Psoas muscle (tissue), 8 donors: Measurements from ENCODE around the gene WBP1. TPM values are rescaled to one million over a fixed set of nuclear protein-coding genes. Genes with fewer than 3 reads are reported as not detected.

Experiments used
- ATAC-seq, 4 donors: fragments of 200-7000 bp; cut with Tn5 transposase; one replicate each; pipeline ENCODE4 v1.9.1; 2020; ENCODE audit warnings: moderate library complexity in 3 of 4, mild to moderate bottlenecking in 2 of 4
- DNase-seq, 2 donors: peaks; one replicate each; pipeline ENCODE4 v3.0.0-alpha.2; 2020
- H3K27ac ChIP-seq: fragments of 200-600 bp; one replicate; pipeline ENCODE4 v1.8.0; 2022
- H3K27me3 ChIP-seq, 3 donors: fragments of 200-600 bp in 1 of 3; one replicate each; pipeline versions ENCODE4 v1.6.1 to v1.8.0; 2013 to 2022; ENCODE audit warnings: low read length in 2 of 3, mild to moderate bottlenecking in 2 of 3, moderate library complexity in 1 of 3; ENCODE audit not compliant: insufficient read depth in 3 of 3
- H3K36me3 ChIP-seq, 2 donors: fragments of 200-600 bp in 1 of 2; one replicate each; pipeline versions ENCODE4 v1.6.1 to v1.8.0; 2013 to 2022; ENCODE audit warnings: low read depth in 1 of 2, mild to moderate bottlenecking in 1 of 2, moderate library complexity in 1 of 2; ENCODE audit not compliant: insufficient read depth in 1 of 2
- H3K4me1 ChIP-seq: fragments of 200-600 bp; one replicate; pipeline ENCODE4 v1.8.0; 2022
- H3K4me3 ChIP-seq: fragments of 200-600 bp; one replicate; pipeline ENCODE4 v1.8.0; 2022; ENCODE audit warnings: mild to moderate bottlenecking
- H3K9me3 ChIP-seq: fragments of 200-600 bp; one replicate; pipeline ENCODE4 v1.8.0; 2022
- WGBS, 3 donors: extraction: QIAGEN DNeasy Blood & Tissue Kit; methylation state at CpG; one replicate each; pipeline versions ENCODE4 v1.1.6 to v1.1.7; 2013; 5-methylcytosine and 5-hydroxymethylcytosine counted together
- intact Hi-C, 2 donors: fragments of 100-400 bp; cut with DNase I; formaldehyde crosslinking; loops; one replicate each; pipeline versions ENCODE4 v1.11.0 to v1.14.2; 2022
- polyA plus RNA-seq, 3 donors: library from polyadenylated mRNA; stranded (reverse); fragments of 200-250 nt; gene quantifications; one replicate each; pipeline ENCODE4 v1.2.3, GENCODE V29; 2013
- total RNA-seq, 4 donors: library from RNA; stranded (reverse); fragmentation: NEBNext Ultra II Directional in 2 of 4; extraction: Animal tissue kit (Norgen Biotek cat#: 25700) in 2 of 4; gene quantifications; one replicate each; pipeline versions ENCODE4 v1.2.1 to v1.2.4, GENCODE V29; 2021 to 2023
- TF ChIP-seq, protein P1 (sequence below): fragments of 200-600 bp; IDR thresholded peaks from one replicate; pipeline ENCODE4 v1.8.0; 2022; ENCODE audit warnings: antibody characterized with exemption
- donor health status: healthy with polysubstance abuse.
- donor health status: DM: no; HTN: no; CAD: no; lungs with moderate emphysema.
- donor health status: Bipolar disorder and iron deficiency.
- donor health status: healthy.
- donor health status: DM: yes; HTN: yes; CAD: no.
- donor health status: DM: no; HTN: no; CAD: no.
- donor health status: DM: no; HTN: no; CAD: no.
- donor health status: DM: yes; HTN: yes; CAD: no.

Gene WBP1
- total and polyA plus RNA-seq, 7 donors: 19.4 to 41.3 (median 24.4) TPM

DNA sequence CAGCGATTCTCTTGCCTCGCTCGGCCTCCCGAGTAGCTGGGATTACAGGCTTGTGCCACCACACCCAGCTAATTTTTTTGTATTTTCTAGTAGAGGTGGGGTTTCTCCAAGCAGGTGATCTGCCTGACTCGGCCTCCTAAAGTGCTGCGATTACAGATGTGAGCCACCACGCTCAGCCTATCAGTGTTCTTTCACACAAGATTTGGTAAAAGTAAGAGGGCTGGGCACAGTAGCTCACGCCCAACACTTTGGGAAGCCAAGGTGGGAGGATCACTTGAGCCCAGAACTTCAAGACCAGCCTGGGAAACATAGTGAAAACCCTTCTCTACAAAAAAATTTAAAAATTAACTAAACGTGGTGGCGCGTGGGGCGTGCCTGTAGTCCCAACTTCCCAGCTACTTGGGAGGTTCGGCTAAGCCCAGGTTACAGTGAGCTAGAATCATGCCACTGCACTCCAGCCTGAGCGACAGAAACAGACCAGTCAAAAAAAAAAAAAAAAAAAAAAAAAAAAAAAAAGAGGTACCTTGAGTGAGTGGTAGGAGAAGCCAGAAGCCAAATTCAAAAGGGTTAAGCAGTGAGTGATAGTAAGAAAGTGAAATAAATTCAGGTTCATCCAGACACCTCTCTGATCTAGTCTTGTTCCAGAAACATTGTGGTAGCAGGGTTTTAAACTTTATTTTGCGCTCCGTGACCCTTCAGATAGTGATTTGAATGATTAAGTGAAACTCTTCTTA is 13.3 kb downstream of the WBP1 start:
- H3K27ac ChIP-seq: peak overlapping the region; percentile 94
- H3K4me1 ChIP-seq: peaks cover 18% of the 10 kb centered on the region
- no peaks in the 10 kb centered on the region for H3K9me3 ChIP-seq
- 54 to 63% (median 61%) methylated on average over 16 of the region's 16 CpGs for WGBS, 3 donors
- DNase-seq (no peak), ATAC-seq (no peak)
- H3K4me3 ChIP-seq: peak overlapping the region; percentile 99
- peaks cover 2 to 31% of the 10 kb centered on the region in 2 donors for H3K36me3 ChIP-seq
- H3K27me3 ChIP-seq: no peaks in the 10 kb centered on the region
- TF ChIP-seq, protein P1, sequence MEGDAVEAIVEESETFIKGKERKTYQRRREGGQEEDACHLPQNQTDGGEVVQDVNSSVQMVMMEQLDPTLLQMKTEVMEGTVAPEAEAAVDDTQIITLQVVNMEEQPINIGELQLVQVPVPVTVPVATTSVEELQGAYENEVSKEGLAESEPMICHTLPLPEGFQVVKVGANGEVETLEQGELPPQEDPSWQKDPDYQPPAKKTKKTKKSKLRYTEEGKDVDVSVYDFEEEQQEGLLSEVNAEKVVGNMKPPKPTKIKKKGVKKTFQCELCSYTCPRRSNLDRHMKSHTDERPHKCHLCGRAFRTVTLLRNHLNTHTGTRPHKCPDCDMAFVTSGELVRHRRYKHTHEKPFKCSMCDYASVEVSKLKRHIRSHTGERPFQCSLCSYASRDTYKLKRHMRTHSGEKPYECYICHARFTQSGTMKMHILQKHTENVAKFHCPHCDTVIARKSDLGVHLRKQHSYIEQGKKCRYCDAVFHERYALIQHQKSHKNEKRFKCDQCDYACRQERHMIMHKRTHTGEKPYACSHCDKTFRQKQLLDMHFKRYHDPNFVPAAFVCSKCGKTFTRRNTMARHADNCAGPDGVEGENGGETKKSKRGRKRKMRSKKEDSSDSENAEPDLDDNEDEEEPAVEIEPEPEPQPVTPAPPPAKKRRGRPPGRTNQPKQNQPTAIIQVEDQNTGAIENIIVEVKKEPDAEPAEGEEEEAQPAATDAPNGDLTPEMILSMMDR: no peak
- intact Hi-C loops: no loop called here

DNA sequence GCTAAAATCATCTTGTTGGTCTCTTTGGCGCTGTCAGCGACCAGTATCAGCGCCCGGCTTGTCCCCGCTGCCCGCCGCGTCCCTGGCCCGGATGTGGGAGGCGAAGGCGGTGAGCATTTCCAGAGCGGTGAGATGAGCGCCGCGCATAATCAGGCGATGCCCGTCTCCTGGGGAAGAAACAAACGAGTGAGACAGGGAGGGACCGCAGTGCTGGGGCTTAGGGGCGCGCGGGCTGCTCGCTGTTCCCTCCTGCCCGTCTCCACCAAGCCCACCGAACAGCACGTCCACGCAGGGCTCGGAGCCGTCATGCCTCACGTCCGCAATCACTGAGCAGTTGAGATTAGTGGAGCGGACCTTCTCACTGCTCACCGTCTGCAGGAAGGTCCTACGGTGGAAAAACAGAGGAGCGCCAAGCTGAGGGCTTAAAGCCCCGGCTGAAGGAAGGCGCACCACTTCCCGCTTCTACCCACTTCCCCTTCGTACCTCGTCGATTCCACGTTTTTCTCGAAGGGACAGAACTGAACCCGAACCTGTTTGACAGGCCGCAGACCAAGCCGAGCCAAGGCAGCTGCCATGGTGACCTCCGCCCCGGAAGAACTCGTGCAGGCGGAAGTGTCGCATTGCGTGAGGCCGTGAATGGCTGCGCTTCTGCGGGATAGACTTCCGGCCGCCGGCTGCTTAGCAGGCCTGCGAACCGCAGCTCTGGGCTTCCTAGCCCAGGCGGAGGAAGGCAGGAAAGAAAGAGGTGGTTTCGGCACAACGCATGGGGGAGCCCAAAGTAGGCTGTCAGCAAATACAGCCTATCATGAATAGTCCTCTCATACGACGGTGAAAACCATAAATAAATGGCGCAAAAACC is 14.1 kb downstream of the WBP1 start, which contains the start of gene MRPL53:
MRPL53 (minus strand) TSS at position 595 of the 859 bp plus-strand sequence; CDS start at position 575, 20 bp downstream.
- DNase-seq (peak; percentile 95 to 98), ATAC-seq (peak; percentile 93 to 97 (median 94))
- Histone ChIP-seq H3K4me3 (peak within 1 kb of the TSS; percentile 99), H3K36me3 (peaks cover 2 to 31% of the 10 kb centered on the region in 2 donors), H3K27ac (peak within 1 kb of the TSS; percentile 94), H3K9me3 (no peaks in the 10 kb centered on the region), H3K27me3 (no peaks in the 10 kb centered on the region), H3K4me1 (peaks cover 18% of the 10 kb centered on the region)
- TF ChIP-seq, protein P1: no peak
- intact Hi-C loops: no loop called here
- whole genome bisulfite sequencing, 3 donors: 0 to 1% (median 1%) methylated on average over 66 of the region's 66 CpGs

DNA sequence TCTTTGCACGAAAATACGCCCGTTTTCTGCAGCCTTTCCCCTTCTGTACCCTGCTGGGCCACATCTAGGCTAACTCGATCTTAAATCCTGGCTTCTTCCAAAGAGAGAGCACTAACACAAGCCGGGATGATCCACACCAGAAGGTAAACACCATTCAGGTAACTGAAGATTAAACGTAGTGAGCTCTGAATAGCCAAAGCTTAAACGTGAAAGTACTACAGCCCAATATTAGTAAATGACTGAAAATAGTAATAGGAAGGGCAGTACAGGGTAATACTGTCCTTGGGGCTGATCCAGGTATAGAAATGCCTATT is 14.7 kb downstream of the WBP1 start:
- ATAC-seq (peak; percentile 6 to 16 (median 14)), DNase-seq (no peak)
- Histone ChIP-seq H3K27me3 (no peaks in the 10 kb centered on the region), H3K4me1 (peaks cover 18% of the 10 kb centered on the region), H3K36me3 (peaks cover 2 to 36% of the 10 kb centered on the region in 2 donors), H3K4me3 (peak overlapping the region; percentile 99), H3K9me3 (no peaks in the 10 kb centered on the region), H3K27ac (peak overlapping the region; percentile 94)
- intact Hi-C loops: no loop called here
- TF ChIP-seq, protein P1: no peak
- WGBS, 3 donors: 5 to 11% (median 10%) methylated on average over 7 of the region's 7 CpGs

DNA sequence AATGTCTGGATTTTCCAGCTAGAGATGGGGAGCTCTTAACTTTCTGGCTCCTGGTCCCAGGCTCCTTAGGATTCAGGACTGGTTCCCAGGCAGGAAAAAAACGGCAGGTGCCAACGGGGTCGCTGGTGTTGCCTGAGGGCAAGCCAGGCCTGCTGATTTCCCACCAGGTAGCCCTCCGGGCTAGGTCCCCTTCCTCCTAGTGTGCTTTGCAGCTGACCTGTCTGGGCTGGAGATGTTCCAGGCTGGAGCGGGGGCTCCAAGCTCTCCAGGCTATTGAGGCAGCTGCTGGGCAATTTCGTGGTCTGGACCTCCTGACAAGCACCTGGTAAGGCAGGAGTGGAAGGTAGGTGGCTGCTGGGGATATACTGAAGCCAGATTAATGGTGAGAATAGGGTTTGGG is 16.2 kb downstream of the WBP1 start:
- no peak for DNase-seq
- 84 to 94% (median 91%) methylated on average over 6 of the region's 6 CpGs for WGBS, 3 donors
- intact Hi-C loops: no loop called here

More for the DNA sequence above, 16.2 kb downstream of the WBP1 start:
- Histone ChIP-seq H3K4me1 (peaks cover 18% of the 10 kb centered on the region), H3K9me3 (no peaks in the 10 kb centered on the region), H3K4me3 (no peak overlapping the region), H3K36me3 (peaks cover 2 to 49% of the 10 kb centered on the region in 2 donors), H3K27ac (no peak overlapping the region), H3K27me3 (no peaks in the 10 kb centered on the region)
- TF ChIP-seq, protein P1: no peak
- no peak for ATAC-seq
